HepG2 (cell line): ENCODE measurements around the gene MLX. TPM values are rescaled to one million over a fixed set of nuclear protein-coding genes. Genes with fewer than 3 reads are reported as not detected.
A peak's percentile ranks its signal among the peaks of the same experiment; 100 is the strongest.

Experiments used
- BHLHE40 ChIP-seq: IDR thresholded peaks from 2 replicates; pipeline ENCODE4 v1.6.1; 2011; ENCODE audit warnings: low read length, improper control_type of control experiment
- CHD4 ChIP-seq: fragments of 200-600 bp; sonication (generic); IDR thresholded peaks from 2 replicates; pipeline ENCODE4 v1.7.0; 2017; ENCODE audit warnings: mild to moderate bottlenecking, low read length, borderline replicate concordance
- FOXP4 ChIP-seq: sonication (generic); formaldehyde crosslinking; IDR thresholded peaks from 2 replicates; pipeline ENCODE4 v1.4.0; 2020; ENCODE audit warnings: missing genetic modification reagents
- HOXD1 ChIP-seq: sonication (generic); formaldehyde crosslinking; IDR thresholded peaks from 2 replicates; pipeline ENCODE4 v1.5.0; 2020; ENCODE audit warnings: missing genetic modification reagents
- IRF2 ChIP-seq: IDR thresholded peaks from 2 replicates; pipeline ENCODE4 v1.6.1; 2018; ENCODE audit warnings: missing genetic modification reagents, missing compliant biosample characterization
- ISL2 ChIP-seq: sonication (generic); formaldehyde crosslinking; IDR thresholded peaks from 2 replicates; pipeline ENCODE4 v1.5.0; 2020; ENCODE audit warnings: missing genetic modification reagents
- NR2C2 ChIP-seq: sonication (generic); formaldehyde crosslinking; IDR thresholded peaks from 2 replicates; pipeline ENCODE4 v1.4.0; 2020; ENCODE audit warnings: missing genetic modification reagents, mild to moderate bottlenecking, moderate library complexity, borderline replicate concordance
- NR2F6 ChIP-seq, 2 experiments: IDR thresholded peaks; 2 replicates each; pipeline ENCODE4 v1.6.1; 2016; ENCODE audit warnings: antibody characterized with exemption in 1 of 2, mild to moderate bottlenecking in 1 of 2
- SIX4 ChIP-seq: sonication (generic); formaldehyde crosslinking; IDR thresholded peaks from 2 replicates; pipeline ENCODE4 v1.4.0; 2020; ENCODE audit warnings: missing genetic modification reagents
- TFDP2 ChIP-seq: sonication (generic); formaldehyde crosslinking; IDR thresholded peaks from 2 replicates; pipeline ENCODE4 v1.4.0; 2020; ENCODE audit warnings: missing genetic modification reagents
- ZBTB21 ChIP-seq: sonication (generic); formaldehyde crosslinking; IDR thresholded peaks from 2 replicates; pipeline ENCODE4 v1.4.0; 2020; ENCODE audit warnings: missing genetic modification reagents
- ZNF10 ChIP-seq: sonication (generic); formaldehyde crosslinking; IDR thresholded peaks from 2 replicates; pipeline ENCODE4 v1.4.0; 2020; ENCODE audit warnings: mild to moderate bottlenecking, low read depth, missing genetic modification reagents, borderline replicate concordance
- ZNF263 ChIP-seq: sonication (generic); formaldehyde crosslinking; IDR thresholded peaks from 2 replicates; pipeline ENCODE4 v1.4.0; 2020; ENCODE audit warnings: missing genetic modification reagents
- ZNF335 ChIP-seq: sonication (generic); formaldehyde crosslinking; IDR thresholded peaks from 2 replicates; pipeline ENCODE4 v1.4.0; 2020; ENCODE audit warnings: missing genetic modification reagents
- ZNF337 ChIP-seq: sonication (generic); formaldehyde crosslinking; IDR thresholded peaks from 2 replicates; pipeline ENCODE4 v1.5.1; 2020; ENCODE audit warnings: missing genetic modification reagents, low read depth, mild to moderate bottlenecking, borderline replicate concordance
- ZNF512B ChIP-seq: sonication (generic); formaldehyde crosslinking; IDR thresholded peaks from 2 replicates; pipeline ENCODE4 v1.5.1; 2020; ENCODE audit warnings: missing genetic modification reagents, mild to moderate bottlenecking, borderline replicate concordance
- ZNF782 ChIP-seq: sonication (generic); formaldehyde crosslinking; IDR thresholded peaks from 2 replicates; pipeline ENCODE4 v1.4.0; 2020; ENCODE audit warnings: missing genetic modification reagents, mild to moderate bottlenecking, borderline replicate concordance
- ZNF891 ChIP-seq: sonication (generic); formaldehyde crosslinking; IDR thresholded peaks from 2 replicates; pipeline ENCODE4 v1.5.0; 2020; ENCODE audit warnings: mild to moderate bottlenecking, missing genetic modification reagents
- ZSCAN9 ChIP-seq: IDR thresholded peaks from 2 replicates; pipeline ENCODE4 v1.6.1; 2016; ENCODE audit warnings: borderline replicate concordance
- polyA plus RNA-seq, 8 experiments: library from polyadenylated mRNA; depleted of rRNA in 3 of 8; stranded (reverse) in 7 of 8; unstranded in 1 of 8; fragments of >200 nt; fragmentation: Illumina TruSeq in 4 of 8; extraction: Trizol in 4 of 8; gene quantifications; 2 replicates each; pipeline versions ENCODE4 v1.2.1 to v1.2.3, GENCODE V29; 2011 to 2016; ENCODE audit warnings: low read depth in 4 of 8, missing spikeins in 1 of 8, mixed read lengths in 1 of 8; ENCODE audit not compliant: insufficient read depth in 1 of 8
- total RNA-seq, 5 experiments: library from RNA; depleted of rRNA; stranded (reverse); fragments of >200 nt; fragmentation: Illumina TruSeq; extraction: Trizol; gene quantifications; 2 replicates each; pipeline ENCODE4 v1.2.3, GENCODE V29; 2016; ENCODE audit warnings: low read depth in 1 of 5
- TF ChIP-seq, protein P1 (sequence below): sonication (generic); formaldehyde crosslinking; IDR thresholded peaks from 2 replicates; pipeline ENCODE4 v1.9.0; 2022; ENCODE audit warnings: low read depth, missing genetic modification reagents
- TF ChIP-seq, protein P2 (sequence below), 2 experiments: fragments of 450-650 bp in 1 of 2; sonication (generic) in 1 of 2; formaldehyde crosslinking; IDR thresholded peaks; 2 replicates each; pipeline versions ENCODE4 v1.5.0 to v1.8.0; 2020 to 2022; ENCODE audit warnings: mild to moderate bottlenecking in 1 of 2, missing genetic modification reagents in 1 of 2

The MLX gene
- total and polyA plus RNA-seq, 2 of the 13 experiments (the other 11 are each of a cell fraction or from before 2014, with no cell fraction given) = 38.9 to 74.4 TPM

DNA sequence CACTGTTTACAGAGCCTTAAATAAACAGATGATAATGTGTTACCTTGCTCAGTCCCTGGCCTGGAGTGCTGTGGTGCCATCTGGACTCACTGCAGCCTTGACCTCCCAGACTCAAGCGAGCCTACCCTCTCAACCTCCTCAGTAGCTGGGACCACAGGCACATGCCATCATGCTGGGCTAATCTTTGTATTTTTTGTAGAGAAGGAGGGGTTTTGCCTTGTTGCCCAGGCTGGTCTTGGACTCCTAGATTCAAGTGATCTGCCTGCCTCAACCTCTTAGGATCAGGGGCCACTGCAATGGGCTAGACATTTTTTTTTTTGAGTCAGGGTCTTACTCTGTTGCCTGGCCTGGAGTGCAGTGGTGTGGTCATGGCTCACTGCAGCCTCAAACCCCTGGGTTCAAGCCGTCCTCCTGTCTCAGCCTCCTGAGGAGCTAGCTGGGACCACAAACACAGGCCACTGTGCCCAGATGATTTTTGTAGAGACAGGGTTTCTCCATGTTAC lies 35.9 kb upstream of the MLX start (continued):
- TF ChIP-seq FOXP4 (CRISPR knock-in tag) (peak; percentile 97), NR2C2 (CRISPR knock-in tag) (peak; percentile 90), ZSCAN9 (CRISPR knock-in tag) (peak; percentile 98), BHLHE40 (peak; percentile 72), ZNF782 (CRISPR knock-in tag) (no peak; the same call in 1 of the 2 replicates), ISL2 (CRISPR knock-in tag) (peak; percentile 88; the same call in 1 of the 2 replicates), ZNF891 (CRISPR knock-in tag) (no peak; the same call in 1 of the 2 replicates), ZNF337 (CRISPR knock-in tag) (peak; percentile 87; the same call in 1 of the 2 replicates), NR2F6 (IDR thresholded peaks at IDR 0.05) (peak; percentile 98), NR2F6 (CRISPR knock-in tag; IDR thresholded peaks at IDR 0.05) (peak; percentile 99), TFDP2 (peak; percentile 17; the same call in 1 of the 2 replicates), ZNF335 (peak; percentile 47; the same call in 1 of the 2 replicates), SIX4 (CRISPR knock-in tag) (peak; percentile 80), IRF2 (CRISPR knock-in tag) (peak; percentile 83), ZNF512B (CRISPR knock-in tag) (peak; percentile 42), CHD4 (peak; percentile 90; the same call in 1 of the 2 replicates), ZNF263 (CRISPR knock-in tag) (peak; percentile 73; the same call in 1 of the 2 replicates), ZNF10 (no peak), ZBTB21 (CRISPR knock-in tag) (no peak), HOXD1 (CRISPR knock-in tag) (0 out of 2 replicates have a peak, but pooled peaks have one; percentile 59)
- TF ChIP-seq, protein P1, sequence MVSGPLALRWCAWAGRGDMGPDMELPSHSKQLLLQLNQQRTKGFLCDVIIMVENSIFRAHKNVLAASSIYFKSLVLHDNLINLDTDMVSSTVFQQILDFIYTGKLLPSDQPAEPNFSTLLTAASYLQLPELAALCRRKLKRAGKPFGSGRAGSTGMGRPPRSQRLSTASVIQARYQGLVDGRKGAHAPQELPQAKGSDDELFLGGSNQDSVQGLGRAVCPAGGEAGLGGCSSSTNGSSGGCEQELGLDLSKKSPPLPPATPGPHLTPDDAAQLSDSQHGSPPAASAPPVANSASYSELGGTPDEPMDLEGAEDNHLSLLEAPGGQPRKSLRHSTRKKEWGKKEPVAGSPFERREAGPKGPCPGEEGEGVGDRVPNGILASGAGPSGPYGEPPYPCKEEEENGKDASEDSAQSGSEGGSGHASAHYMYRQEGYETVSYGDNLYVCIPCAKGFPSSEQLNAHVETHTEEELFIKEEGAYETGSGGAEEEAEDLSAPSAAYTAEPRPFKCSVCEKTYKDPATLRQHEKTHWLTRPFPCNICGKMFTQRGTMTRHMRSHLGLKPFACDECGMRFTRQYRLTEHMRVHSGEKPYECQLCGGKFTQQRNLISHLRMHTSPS (CRISPR knock-in tag) = peak; percentile 95
- TF ChIP-seq, protein P2, sequence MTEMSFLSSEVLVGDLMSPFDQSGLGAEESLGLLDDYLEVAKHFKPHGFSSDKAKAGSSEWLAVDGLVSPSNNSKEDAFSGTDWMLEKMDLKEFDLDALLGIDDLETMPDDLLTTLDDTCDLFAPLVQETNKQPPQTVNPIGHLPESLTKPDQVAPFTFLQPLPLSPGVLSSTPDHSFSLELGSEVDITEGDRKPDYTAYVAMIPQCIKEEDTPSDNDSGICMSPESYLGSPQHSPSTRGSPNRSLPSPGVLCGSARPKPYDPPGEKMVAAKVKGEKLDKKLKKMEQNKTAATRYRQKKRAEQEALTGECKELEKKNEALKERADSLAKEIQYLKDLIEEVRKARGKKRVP (CRISPR knock-in tag; IDR thresholded peaks at IDR 0.05) = peak in 1 of 2 experiments; percentile 87; a peak in 2 of 4 replicates
